NOMO-1 (cell line): ENCODE measurements around the gene CELF1.

Experiments
- DNase-seq, 2 experiments: peaks; one replicate each; lab custom pipeline; 2025; ENCODE audit not compliant: unreplicated experiment in 2 of 2; lab: John Stamatoyannopoulos, UW

CELF1 gene

DNA sequence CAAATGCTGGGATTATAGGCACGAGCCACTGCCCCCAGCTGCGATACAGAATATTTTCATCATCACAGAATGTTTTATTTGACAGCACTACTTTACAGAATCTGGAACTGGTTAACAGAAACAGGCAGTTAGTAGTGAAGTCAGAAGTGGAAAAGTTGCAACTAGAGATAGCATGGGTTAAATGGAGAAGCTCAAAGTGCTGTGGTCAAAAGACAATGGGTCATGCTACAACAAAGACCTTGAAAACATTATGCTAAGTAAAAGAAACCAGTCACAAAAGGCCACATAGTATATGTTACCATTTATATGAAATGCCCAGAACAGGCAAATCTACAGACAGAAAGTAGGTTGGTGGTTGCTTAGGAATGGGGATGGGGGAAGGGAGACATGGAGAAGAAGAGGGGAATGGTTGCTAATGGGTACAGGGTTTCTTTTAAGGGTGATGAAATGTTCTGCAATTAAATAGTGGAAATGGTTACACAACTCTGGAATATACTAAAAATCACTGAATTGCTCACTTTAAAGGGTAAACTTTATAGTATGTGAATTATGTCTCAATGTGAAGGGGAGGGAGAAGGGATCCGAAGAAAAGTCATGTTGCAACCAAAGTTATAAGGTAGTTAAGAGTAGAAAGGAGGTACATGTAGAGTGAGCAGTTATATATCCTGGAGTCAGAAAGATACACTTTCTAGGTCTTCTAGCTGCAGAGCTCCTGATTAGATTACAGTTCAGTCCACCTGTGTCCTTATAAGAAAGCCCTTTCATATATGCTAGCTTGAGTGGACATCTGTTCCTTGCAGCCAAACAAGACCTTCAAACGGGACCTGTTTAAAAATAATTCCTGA lies 57.7 kb downstream of the CELF1 start:
- DNase-seq, result peak in 1 of 2 experiments; percentile 45

DNA sequence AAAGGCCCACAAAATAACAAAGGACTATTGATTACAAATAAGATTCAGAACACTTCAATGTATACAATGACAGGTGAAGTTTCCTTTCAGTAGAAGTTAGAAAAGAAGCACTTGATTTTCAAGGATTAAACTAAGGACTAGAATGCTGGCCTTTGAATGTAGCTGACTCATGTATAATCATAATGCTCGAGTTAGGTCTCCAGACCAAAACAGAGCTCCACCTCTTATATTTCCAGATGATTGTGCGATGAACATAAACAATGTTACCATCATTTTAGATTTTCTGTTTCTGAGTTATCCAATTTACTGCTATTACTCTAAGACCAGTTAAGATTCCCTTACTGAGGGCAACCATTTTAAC lies 63.6 kb downstream of the CELF1 start:
- DNase-seq, result no peak

DNA sequence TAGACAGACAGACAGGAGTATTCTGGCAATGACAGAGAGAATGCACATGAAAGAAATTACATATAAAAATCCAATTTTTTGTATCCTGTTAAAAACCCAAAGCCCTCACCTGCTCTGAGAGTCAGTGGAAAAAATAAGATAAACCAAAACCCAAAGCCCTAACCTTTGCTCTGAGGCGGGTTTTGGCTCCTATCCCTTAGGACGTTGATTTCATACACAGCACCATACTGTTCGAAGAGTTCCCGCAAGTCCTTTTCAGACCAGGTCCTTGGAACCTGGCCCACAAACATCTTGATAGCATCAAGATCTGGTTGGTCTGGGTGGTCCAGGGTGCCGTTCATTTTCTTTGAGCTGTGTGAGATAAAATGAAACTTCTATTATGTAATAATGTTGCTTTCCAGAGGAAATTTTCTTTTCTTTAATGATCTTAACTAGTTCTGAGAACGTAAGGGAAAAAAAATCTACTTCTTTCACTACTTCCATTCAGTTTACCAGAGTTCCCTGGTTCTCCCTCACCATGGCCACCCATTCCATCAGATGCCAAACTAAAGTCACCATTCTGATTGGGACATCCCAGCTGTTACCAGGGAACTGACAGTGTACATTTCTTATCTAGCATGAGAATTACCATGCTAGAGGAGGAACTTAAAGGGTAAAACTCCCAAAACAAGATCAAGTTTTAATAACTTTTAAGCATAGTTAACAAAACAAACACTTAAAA lies 64.1 kb downstream of the CELF1 start:
- no peak for DNase-seq

DNA sequence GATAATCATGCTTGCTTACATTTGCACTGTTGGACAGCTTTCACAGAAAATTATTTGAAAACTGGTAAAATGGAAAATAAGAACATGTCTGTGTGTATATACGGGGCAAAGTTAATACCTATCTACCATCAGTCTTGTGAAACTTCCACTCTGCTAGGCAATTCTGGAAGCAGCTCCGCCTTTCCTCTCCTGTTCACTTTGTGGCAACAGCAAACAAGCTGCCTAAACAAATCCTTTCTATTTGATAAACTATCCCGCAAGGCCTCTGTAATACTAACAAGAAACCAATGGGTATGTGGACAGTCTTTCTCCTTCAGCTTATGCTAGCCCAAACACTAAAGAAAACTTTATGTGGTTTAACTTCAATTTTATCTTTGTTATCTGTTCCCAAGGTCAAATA lies 64.8 kb downstream of the CELF1 start:
- no peak for DNase-seq

DNA sequence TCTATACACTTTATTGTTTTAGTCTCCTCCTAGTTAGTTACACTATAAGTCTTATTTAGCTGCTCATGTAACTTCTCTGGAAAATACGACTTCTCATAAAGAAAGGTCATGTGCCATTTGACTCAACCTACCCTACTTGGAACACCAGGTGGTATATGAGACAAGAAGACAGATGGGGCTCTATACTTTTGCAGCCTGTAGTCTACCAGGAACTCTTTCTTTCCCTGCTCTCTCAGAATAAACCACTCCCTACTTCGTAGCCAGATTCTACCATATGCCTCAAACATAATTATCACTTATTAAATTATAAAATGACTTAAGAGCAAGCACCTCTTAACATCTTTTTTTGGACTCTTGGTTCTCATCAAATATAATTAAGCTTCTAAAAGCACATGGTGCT lies 65.5 kb downstream of the CELF1 start:
- DNase-seq, result no peak

DNA sequence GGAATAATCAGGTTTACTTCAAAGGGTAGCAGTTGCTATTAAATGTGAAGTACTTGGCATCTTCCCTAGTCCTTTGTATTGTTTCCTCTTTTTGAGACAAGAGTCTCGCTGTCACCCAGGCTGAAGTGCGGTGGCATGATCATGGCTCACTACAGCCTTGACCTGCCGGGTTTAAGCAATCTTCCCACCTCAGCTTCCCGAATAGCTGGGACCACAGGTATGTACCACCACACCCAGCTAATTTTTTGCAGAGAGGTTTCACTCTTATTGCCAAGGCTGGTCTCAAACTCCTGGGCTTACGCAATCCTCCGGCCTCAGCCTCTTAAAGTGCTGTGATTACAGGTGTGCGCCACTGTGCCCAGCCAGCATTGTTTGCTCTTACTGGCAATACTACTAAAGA lies 67.8 kb downstream of the CELF1 start:
- no peak for DNase-seq

DNA sequence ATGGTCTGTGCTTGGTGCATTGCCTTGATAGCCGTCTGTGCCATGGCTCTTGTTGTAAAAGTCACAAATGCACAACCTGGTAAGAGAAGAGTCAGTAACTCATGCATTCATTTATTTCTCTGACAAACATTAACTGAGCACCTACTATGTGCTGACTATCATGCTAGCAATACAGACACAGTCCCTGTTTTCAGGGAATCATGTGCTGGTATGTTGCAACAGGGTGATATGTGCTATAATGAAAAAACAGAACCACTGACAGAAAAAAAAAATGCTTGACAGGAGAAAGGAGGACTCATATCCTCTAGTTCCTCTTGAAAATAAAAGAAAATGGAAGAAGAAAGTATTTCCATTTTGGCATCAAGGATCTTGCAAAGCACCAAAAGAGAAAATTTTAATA lies 69.5 kb downstream of the CELF1 start:
- no peak for DNase-seq

DNA sequence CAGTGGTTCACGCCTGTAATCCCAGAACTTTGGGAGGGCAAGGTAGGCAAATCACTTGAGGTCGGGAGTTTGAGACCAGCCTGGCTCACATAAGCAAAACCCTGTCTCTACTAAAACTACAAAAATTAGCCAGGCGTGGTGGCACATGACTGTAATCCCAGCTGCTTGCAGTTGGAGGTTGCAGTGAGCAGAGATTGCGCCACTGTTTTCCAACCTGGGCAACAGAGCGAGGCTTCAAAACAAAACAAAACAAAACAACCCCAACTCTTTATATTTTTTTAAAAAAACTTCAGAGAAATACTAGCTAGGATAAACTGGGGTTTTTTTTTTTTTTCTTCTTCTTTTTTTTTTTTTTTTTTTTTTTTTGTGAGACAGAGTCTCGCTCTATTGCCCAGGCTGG lies 72.2 kb downstream of the CELF1 start:
- no peak for DNase-seq

DNA sequence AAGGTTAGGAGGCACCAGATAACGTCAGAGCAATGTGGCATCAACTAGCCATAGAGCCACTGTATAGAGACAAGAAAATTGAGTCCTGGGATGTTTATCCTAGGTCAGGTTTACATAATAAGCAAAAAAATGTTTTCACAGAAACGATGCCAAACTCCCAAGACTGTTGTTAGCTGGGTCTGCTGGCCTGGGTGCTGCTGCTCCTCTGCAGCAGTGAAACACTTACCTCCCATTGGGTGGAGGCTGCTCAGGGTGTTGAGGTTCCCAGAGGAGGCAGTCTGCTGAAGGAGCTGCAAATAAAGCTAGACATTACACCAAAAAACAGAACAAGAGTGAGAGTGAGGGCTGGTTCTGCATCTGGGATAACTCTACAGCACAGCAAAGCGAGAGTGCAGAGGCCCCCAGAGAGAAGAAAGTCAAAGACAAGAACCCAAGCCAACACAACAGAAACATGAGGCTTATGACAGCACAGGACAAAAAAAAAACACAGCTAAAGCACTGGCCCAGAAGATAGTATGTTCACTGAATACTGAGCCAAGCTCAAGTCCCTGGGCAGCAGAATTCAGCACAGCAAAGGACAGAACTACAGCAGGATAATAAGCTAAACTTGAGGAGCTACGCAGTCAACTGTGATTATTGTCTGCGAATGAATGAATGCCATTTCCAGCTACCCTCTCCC lies 74.1 kb downstream of the CELF1 start:
- DNase-seq, result no peak

DNA sequence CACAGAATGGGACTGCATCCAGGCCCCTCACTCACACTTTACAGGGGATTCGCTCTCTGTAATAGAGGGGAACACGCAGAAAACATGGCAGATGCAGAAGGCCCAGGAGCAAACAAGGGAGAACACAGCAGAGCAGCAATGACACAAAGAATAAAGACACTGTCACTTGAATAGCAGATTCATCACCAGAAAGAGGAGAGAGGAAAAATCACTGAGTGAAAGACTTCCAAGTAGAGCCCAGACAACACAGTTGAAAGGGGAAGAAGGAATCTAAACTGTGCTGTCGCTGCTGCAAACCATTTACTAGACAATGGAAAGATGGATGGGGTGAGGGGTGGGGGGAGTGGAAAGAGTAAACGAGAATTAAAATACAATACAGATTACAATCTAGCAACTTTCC lies 75.2 kb downstream of the CELF1 start:
- DNase-seq, result no peak

DNA sequence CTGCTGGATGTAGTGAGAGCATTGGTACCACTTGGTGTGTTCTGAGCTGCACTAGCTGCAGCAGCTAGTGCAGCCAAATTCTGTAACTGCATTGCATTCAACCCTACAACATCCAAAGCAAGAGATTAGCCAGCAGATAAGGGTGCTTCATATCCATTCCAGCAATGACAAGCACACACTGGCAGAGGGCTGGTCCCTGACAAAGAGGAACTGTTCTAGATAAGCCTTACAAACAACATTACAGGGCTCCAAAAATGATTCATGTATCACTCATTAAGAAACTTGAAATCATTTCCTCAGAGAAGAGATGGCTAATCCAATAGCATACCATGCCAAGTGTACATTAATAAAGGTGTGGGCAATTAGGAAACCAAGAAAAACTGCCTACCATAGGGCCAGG lies 75.6 kb downstream of the CELF1 start:
- no peak for DNase-seq

DNA sequence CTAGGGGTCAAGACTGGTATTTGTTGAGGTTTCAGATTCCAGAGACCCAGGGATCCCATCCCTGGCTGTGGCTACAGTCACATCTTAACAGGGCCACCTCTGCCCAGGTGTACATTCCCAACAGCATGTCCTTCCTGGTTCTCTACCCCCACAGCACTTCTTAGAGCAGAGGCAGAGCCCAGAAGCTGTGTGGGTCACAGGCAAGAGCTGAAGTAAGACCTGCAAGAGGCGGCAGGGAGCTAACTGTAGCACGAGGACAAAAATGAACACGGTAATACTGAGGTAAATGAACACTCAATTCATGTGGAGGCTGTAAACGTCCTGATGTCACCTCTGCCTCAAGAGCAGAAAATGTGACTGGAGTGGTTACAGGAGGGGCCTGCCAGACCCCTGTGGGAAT lies 82.3 kb downstream of the CELF1 start:
- no peak for DNase-seq

DNA sequence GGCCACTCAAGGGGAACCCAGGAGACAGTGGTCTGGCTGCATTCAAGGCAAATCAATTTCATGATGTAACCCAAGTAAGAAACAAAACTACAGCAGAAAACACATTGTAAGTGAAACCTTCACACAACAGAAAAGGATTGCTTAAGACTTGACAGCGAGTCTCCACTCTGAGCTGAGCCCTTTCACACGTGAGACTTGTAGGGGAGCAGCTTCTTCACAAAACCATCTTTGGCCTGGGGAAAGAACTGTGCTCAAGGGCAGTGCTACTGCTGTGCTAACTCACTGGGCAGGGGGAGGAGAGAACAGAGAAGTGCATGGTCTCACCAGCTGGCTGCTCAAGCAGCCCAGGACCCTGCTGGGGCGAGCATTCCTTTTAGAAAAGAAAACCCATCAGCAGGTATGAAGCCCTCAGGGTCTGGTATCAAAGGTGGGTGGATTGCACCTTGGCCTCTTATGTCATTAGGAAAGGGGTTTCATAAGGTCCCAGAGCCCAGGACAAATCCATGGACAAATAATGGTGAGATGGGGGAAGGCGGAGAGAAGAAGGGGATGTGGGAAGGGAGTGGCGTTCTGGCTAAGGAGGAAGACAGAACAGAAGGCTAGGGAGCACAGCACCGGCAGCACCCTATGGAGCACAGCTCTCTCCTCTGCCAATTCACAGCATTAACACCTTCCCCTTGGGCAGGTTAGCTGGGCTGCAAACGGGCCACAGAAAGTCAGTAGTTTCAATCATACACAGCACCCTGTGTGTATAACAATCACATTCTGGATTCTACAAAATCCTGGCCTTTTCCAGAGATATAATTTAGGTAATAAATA lies 83.4 kb downstream of the CELF1 start:
- no peak for DNase-seq

DNA sequence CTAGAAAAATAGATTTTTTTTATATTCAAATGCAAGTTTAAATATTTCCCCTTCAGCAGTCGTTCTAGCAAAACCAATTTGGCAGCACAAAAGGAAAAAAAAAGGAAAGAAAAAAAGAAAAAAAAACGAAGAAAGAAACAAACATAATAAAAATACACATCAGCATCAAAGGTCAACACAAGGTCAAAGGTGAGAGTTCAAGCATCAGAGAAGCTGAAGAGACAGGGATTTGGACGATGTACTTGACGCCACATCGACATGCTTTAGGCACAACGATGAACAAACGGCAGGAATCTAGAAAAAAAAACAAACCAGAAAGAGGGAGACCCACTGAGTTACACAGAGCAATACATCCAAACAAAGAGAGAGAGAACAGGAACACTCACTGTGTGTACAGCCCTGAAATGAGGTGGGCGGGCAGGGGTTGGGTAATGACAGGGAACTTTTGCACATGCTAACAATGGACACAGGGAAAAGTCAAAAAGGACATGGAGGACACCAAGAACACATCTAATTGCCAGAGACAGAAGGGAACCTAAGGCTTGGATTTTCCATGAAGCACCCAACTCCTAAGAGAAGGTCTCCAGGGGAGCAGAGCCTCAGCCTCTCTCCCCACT lies 84.2 kb downstream of the CELF1 start:
- no peak for DNase-seq

DNA sequence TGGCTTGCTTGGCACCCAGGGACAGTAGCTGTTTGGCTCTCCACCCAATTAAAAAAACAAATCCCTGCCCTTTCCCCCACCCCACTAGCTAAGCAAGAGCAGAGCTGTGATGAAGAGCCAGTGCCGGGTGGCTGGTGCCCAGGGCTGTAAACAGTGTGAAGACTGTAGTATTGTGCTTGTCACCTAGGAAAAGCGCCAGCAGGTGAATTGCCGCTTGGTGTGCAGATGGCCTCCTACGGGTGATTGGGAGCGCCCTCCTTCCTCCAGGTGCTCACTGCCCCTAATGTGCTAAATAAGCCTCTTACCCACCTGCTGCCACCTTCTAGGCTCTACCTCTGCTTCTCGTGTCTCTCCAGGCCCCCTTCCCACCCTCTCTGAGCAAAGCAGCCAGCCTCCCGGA lies 85.6 kb downstream of the CELF1 start:
- DNase-seq, result no peak

DNA sequence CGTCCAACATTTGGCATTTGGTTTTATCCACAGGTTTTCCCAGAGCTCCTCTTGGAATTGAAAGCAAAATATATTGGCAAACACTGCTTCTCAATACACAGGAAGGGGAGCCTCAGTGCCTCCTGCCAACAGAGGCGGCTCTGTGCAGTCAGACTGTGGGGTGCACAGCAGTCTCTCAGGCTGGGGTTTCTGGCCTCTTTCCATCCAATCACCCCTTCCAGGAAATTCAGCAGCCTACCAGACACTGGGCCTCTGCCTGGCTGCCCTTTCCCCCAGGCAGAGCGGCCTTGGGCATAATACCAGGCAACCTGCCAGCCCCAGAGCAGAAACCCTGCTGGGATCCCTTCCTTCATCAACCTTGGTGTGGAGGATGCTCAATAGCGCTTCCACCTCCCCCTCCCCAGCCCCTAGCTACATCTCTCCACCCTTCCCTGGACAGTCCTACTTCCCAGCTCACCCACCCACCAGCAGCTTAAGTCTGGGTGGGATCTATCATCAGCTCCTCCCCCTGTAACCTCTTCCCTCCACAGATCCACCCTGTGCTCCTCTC lies 86.2 kb downstream of the CELF1 start:
- no peak for DNase-seq

DNA sequence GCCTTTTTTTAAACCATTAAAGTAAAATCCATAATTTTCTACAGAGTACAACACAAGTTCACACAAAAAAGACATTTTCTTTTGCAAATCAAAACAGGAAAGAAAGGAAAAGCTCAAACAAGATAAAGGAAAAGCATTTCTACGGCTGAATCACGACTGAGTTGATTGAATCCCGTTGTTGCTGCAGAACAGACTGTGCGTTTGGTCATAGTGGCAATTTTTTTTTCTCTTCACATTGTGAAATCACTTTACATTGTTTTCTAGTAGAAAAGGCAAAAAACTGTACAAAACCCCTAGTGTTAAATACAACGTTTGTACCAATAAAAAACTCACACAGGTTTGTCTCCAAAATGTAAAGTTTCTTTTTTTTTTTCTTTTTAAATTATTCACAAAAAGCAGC lies 86.7 kb downstream of the CELF1 start:
- no peak for DNase-seq

DNA sequence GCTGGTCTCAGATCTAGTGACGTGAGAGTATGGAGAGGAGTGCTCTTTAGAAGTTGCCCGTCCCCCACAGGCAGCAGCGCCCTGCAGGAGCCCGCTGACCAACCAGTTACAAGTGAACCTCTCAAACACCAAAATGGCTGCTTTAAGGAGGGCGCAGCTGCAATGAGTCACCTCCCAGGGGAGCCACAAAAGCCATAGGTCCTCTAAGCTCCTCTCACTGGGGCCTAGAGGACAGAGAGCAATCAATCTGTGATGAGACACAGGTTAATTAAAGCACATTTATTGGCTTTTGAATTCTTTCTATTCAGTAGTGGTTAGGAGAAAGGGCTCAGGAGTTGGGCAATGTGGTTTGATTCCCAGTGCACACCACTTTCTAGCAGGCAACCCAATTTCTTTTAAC lies 88.4 kb downstream of the CELF1 start:
- DNase-seq, result no peak

DNA sequence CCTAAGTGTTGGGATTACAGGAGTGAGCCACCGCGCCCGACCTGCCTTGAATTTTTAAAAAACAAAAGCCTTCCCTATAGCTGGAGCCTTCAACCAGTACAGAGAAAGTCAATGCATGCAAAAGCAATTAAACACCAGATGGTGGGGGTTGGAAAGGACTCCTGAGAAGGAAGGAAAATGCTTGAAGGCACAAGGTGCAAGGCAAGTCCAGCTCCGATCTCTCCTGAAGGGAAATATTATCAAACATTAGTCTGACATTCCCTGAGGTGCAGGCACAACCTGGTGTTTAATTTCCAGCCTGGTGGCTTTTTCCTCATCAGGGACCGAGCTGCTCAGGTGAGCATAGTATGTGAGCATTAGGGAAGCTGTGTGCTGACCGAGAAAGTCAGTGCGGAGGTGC lies 91.1 kb downstream of the CELF1 start:
- DNase-seq, result no peak

DNA sequence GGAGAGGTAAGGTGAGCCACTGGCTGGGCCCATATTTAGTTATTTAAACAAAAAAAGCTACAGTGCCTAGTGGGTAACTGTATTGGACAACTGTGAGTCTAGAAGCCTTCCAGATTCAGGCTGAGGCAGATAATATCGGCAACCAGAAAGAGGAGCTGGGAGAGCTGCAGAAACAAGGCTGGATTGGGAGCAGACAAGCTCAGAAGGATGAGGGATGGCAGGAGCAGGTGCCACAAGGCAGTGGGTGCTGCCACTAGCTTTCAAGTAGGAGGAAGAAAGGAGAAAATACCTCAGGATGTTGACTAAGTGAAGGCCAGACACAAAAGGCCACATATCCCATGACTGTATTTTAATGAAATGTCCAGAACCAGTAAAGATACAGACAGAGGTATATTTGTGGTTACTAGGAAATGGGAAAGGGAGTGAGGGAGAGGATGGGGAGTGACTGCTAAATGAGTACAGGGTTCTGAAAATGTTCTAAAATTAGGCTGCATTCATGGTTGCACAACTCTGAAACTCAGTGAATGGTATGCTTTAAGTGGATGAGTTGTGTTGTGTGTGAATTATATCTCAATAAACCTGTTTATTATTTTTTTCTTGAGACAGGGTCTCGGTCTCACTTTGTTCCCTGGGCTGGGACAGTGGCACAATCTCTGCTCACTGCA lies 92.2 kb downstream of the CELF1 start:
- no peak for DNase-seq
